NT2/D1 (cell line): ENCODE results near the gene UGT1A4.

ENCODE experiments used
- SUZ12 ChIP-seq: IDR thresholded peaks from 2 replicates; pipeline ENCODE4 v1.6.1; 2011; ENCODE audit not compliant: insufficient read length, insufficient read depth; ENCODE audit errors: extremely low read depth
- YY1 ChIP-seq: IDR thresholded peaks from 2 replicates; pipeline ENCODE4 v1.6.1; 2011; ENCODE audit not compliant: insufficient read length, insufficient read depth

DNA sequence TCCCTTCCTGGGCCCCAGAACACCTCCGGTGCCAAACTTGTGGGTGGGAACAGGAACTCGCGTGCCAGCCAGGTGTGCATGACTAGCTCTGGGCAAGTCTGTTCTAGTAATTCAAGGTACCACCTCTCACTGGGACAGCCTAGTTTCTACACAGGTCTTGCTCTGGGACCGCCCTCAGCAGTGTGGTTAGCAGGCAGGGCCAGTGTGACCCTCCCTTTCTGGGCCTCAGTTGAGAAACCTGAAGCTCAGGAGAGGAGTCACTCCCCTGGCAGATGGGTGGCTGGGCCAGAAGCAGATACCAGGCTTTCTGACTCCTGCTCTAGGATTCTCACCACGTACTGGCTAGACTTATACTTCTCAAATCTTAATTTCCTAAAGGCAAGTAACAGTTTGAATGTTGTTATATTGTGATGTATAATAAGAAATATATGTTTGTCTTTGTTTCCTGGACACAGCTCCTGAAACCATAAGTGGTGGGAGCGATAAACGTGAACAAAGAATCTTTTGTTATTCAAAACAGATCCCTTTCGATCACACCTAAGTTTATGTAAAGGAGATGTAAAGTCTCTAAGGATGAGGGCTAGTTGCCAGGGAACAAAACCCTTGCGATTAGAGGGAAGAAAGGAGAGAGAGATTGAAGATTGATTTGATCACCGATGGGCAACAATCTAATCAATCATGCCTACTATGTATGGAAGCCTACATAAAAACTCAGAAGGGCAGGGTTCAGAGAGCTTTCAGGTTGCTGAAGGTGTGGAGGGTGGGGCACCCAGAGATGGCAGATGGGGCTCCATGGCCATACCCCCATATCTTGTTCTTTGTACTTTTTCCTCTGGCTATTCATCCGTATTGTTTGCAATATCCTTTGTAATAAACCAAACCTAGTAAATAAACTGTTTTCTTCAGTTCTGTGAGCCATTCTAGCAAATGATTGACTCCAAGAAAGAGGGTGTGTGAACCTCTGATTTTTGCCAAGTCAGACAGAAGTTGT, 26.8 kb upstream of the UGT1A4 start:
- TF ChIP-seq SUZ12 = no peak
- TF ChIP-seq YY1 = no peak
